Suppressor macrophage treated with lipopolysaccharide for 1 hour (primary cell): ENCODE results near the gene CTU2.

ENCODE experiments used
- DNase-seq, 3 donors: peaks; one replicate each; pipeline ENCODE4 v3.0.0-alpha.2; 2020 to 2022

CTU2 gene

GRCh38 chr16:88764080-88764479, 57.8 kb downstream of the CTU2 start:
- no peak for DNase-seq

- no peak for DNase-seq
Measured at GRCh38 chr16:88764913-88765349, 58.6 kb downstream of the CTU2 start.
